ENCODE results near the gene PSMD3. TPM values are rescaled to one million over a fixed set of nuclear protein-coding genes. Genes with fewer than 3 reads are reported as not detected.

The PSMD3 gene
- total and polyA plus RNA-seq, 9 of the 15 experiments (the other 6 are each of a cell fraction or from before 2014, with no cell fraction given): 2.0 to 251 (median 135) TPM

DNA sequence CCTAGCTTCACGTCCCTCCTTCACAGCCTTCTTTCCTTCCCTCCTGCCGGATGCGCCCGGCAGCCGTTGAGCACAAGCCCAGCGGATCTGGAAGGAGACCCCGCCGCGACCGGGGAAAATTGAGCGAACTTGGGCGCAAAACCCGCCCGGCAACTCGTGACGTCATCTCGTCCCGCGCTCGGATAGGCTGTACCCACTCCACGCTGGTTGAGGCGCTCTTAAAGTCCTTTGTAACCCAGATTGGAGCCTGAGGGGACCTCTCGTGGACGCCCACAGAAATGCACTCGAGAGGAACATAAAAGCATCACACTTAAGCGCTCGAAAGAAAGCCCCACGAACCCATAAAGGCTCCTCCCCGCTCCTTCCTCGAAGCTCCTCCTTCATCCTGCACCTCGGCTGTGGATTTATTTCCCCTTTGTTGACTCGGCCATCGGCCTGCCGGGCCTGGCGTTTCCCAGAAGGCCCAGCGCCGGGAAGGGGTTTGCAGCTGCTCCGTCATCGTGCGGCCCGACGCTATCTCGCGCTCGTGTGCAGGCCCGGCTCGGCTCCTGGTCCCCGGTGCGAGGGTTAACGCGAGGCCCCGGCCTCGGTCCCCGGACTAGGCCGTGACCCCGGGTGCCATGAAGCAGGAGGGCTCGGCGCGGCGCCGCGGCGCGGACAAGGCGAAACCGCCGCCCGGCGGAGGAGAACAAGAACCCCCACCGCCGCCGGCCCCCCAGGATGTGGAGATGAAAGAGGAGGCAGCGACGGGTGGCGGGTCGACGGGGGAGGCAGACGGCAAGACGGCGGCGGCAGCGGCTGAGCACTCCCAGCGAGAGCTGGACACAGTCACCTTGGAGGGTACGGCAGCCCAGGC is at the start of gene PSMD3 (continued):
- TF ChIP-seq ZBTB12 (CRISPR knock-in tag; IDR thresholded peaks at IDR 0.05): peak; percentile 91
- TF ChIP-seq RCOR1 (IDR thresholded peaks at IDR 0.05; ENCODE audit: borderline replicate concordance in 1 of 2, low read depth in 2 of 2, low read length in 2 of 2): peak; percentile 13 to 87; a peak in 3 of 4 replicates
- TF ChIP-seq E2F3 (CRISPR knock-in tag; IDR thresholded peaks at IDR 0.05): peak; percentile 34; the same call in 1 of the 2 replicates
- TF ChIP-seq GABPB1 (CRISPR knock-in tag; IDR thresholded peaks at IDR 0.05): peak; percentile 75; the same call in 1 of the 2 replicates
- TF ChIP-seq ZNF717 (CRISPR knock-in tag; IDR thresholded peaks at IDR 0.05): no peak
- 0 out of 2 replicates have a peak, but pooled peaks have one; percentile 73 for TF ChIP-seq ZNF263 (CRISPR knock-in tag; IDR thresholded peaks at IDR 0.05; ENCODE audit: borderline replicate concordance)
- no peak for TF ChIP-seq MCM7 (IDR thresholded peaks at IDR 0.05)
- TF ChIP-seq, protein P1, sequence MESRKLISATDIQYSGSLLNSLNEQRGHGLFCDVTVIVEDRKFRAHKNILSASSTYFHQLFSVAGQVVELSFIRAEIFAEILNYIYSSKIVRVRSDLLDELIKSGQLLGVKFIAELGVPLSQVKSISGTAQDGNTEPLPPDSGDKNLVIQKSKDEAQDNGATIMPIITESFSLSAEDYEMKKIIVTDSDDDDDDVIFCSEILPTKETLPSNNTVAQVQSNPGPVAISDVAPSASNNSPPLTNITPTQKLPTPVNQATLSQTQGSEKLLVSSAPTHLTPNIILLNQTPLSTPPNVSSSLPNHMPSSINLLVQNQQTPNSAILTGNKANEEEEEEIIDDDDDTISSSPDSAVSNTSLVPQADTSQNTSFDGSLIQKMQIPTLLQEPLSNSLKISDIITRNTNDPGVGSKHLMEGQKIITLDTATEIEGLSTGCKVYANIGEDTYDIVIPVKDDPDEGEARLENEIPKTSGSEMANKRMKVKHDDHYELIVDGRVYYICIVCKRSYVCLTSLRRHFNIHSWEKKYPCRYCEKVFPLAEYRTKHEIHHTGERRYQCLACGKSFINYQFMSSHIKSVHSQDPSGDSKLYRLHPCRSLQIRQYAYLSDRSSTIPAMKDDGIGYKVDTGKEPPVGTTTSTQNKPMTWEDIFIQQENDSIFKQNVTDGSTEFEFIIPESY (CRISPR knock-in tag; IDR thresholded peaks at IDR 0.05): peak; percentile 70
- no peak for TF ChIP-seq NR0B1 (IDR thresholded peaks at IDR 0.05; ENCODE audit: partially characterized antibody)
- peak; percentile 85 for TF ChIP-seq ZNF766 (CRISPR knock-in tag; conservative IDR thresholded peaks at IDR 0.05)
- TF ChIP-seq ZNF639 (CRISPR knock-in tag; conservative IDR thresholded peaks at IDR 0.05 in 1 of 2, IDR thresholded peaks at IDR 0.05 in 1 of 2): peak; percentile 4 to 83; a peak in 2 of 4 replicates
- TF ChIP-seq WHSC1 (IDR thresholded peaks at IDR 0.05; ENCODE audit: low read length): no peak
- TF ChIP-seq ZC3H11A (IDR thresholded peaks at IDR 0.05; ENCODE audit: low read depth, low read length): peak; percentile 19; the same call in 1 of the 2 replicates
- TF ChIP-seq SIN3B (IDR thresholded peaks at IDR 0.05; ENCODE audit: low read depth): peak; percentile 84
- TF ChIP-seq NFE2 (IDR thresholded peaks at IDR 0.05; ENCODE audit: low read depth): peak; percentile 73
- peak in 1 of 2 experiments; percentile 43; a peak in 1 of 4 replicates for TF ChIP-seq KDM4B (IDR thresholded peaks at IDR 0.05; ENCODE audit: borderline replicate concordance in 2 of 2, low read depth in 1 of 2)
- no peak for TF ChIP-seq RBM15 (IDR thresholded peaks at IDR 0.05; ENCODE audit: insufficient read depth, low read length)
- TF ChIP-seq ZBTB9 (CRISPR knock-in tag; IDR thresholded peaks at IDR 0.05): peak; percentile 90

Data from K562 (cell line).